RWPE2 (cell line): ENCODE data around the gene PPL.

Experiments
- ATAC-seq: fragments of 200-7000 bp; cut with Tn5 transposase; 3 replicates; pipeline ENCODE4 v1.9.1; 2021; ENCODE audit warnings: low read depth
- DNase-seq: peaks from one replicate; pipeline ENCODE4 v3.0.0-alpha.2; 2020; ENCODE audit warnings: low spot score
- H3K27ac ChIP-seq: fragments of 450-650 bp; 2 replicates; pipeline ENCODE4 v1.5.1; 2017; ENCODE audit warnings: mild to moderate bottlenecking; ENCODE audit not compliant: poor library complexity, severe bottlenecking
- H3K27me3 ChIP-seq: fragments of 250-450 bp; sonication (Bioruptor Pico); 2 replicates; pipeline ENCODE4 v1.5.1; 2021; ENCODE audit warnings: mild to moderate bottlenecking, moderate library complexity; ENCODE audit not compliant: insufficient read depth, poor library complexity, severe bottlenecking
- H3K36me3 ChIP-seq: fragments of 250-450 bp; sonication (Bioruptor Pico); 2 replicates; pipeline ENCODE4 v1.5.1; 2020; ENCODE audit warnings: low read depth, mild to moderate bottlenecking, moderate library complexity
- H3K4me1 ChIP-seq: fragments of 250-450 bp; sonication (Bioruptor Pico); 2 replicates; pipeline ENCODE4 v1.5.1; 2021; ENCODE audit warnings: mild to moderate bottlenecking, moderate library complexity; ENCODE audit not compliant: insufficient read depth, poor library complexity, severe bottlenecking
- H3K4me3 ChIP-seq: fragments of 250-450 bp; sonication (Bioruptor Pico); 2 replicates; pipeline ENCODE4 v1.5.1; 2021; ENCODE audit warnings: mild to moderate bottlenecking, moderate library complexity; ENCODE audit not compliant: severe bottlenecking
- H3K9me3 ChIP-seq: fragments of 250-450 bp; sonication (Bioruptor Pico); 2 replicates; pipeline ENCODE4 v1.5.1; 2021; ENCODE audit warnings: mild to moderate bottlenecking, moderate library complexity; ENCODE audit not compliant: severe bottlenecking
- TF ChIP-seq, protein P1 (sequence below): fragments of 450-650 bp; IDR thresholded peaks from one replicate; pipeline ENCODE4 v1.5.1; 2017; ENCODE audit warnings: mild to moderate bottlenecking, moderate library complexity; ENCODE audit not compliant: poor library complexity, severe bottlenecking

Gene PPL

DNA sequence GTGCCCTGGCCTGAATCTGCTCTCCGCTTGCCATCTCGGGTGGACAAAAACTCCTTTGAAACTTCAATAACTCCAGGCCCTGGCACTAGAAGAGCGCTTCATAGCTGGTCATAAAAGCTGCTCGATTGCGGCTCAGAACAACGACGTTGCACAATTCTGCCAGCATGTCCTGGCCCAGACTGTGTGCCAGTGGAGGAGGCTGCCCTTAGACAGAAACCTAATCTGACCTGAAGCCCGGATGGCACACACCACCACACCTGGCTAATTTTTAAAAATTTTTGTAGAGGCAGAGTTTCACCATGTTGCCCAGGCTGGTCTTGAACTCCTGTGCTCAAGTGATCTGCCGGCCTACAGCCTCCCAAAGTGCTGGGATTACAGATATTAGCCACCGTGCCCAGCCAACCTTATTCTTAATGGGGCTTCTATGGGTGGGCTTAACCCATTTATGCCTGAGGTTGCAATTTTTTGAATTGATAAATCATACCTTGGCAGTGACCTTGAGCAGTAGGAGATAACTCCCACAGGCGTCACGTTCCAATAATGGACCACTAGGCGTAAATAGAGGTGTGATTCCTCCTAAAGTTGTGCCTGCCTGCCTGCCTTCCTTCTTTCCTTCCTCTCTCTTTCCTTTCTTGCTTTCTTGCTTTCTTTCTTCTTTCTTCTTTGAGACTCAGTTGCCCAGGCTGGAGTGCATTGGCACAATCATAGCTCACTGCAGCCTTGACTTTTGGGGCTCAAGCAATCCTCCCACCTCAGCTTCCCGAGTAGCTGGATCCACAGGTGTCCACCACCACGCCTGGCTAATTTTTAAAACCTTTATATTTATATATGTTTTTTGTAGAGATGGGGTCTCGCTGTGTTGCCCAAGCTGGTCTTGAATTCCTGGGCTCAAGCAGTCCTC lies 1.1 kb upstream of the PPL start:
- Histone ChIP-seq H3K36me3 (peaks cover 24% of the 10 kb centered on the region), H3K4me3 (no peak overlapping the region), H3K27ac (peak overlapping the region; percentile 79), H3K9me3 (no peaks in the 10 kb centered on the region), H3K4me1 (peaks cover 20% of the 10 kb centered on the region), H3K27me3 (no peaks in the 10 kb centered on the region)
- TF ChIP-seq, protein P1, sequence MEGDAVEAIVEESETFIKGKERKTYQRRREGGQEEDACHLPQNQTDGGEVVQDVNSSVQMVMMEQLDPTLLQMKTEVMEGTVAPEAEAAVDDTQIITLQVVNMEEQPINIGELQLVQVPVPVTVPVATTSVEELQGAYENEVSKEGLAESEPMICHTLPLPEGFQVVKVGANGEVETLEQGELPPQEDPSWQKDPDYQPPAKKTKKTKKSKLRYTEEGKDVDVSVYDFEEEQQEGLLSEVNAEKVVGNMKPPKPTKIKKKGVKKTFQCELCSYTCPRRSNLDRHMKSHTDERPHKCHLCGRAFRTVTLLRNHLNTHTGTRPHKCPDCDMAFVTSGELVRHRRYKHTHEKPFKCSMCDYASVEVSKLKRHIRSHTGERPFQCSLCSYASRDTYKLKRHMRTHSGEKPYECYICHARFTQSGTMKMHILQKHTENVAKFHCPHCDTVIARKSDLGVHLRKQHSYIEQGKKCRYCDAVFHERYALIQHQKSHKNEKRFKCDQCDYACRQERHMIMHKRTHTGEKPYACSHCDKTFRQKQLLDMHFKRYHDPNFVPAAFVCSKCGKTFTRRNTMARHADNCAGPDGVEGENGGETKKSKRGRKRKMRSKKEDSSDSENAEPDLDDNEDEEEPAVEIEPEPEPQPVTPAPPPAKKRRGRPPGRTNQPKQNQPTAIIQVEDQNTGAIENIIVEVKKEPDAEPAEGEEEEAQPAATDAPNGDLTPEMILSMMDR: no peak
- ATAC-seq (peak; percentile 17; the same call in 2 of the 3 replicates), DNase-seq (no peak)

GRCh38 chr16:4936181-4936990 lies 562 bp downstream of the PPL start:
- Histone ChIP-seq H3K9me3 (no peaks in the 10 kb centered on the region), H3K4me1 (peaks cover 12% of the 10 kb centered on the region), H3K27ac (peak overlapping the region; percentile 79), H3K36me3 (peaks cover 27% of the 10 kb centered on the region), H3K4me3 (peak overlapping the region; percentile 74), H3K27me3 (no peaks in the 10 kb centered on the region)
- DNase-seq: no peak
- ATAC-seq: peak; percentile 37
- TF ChIP-seq, protein P1: peak; percentile 71

DNA sequence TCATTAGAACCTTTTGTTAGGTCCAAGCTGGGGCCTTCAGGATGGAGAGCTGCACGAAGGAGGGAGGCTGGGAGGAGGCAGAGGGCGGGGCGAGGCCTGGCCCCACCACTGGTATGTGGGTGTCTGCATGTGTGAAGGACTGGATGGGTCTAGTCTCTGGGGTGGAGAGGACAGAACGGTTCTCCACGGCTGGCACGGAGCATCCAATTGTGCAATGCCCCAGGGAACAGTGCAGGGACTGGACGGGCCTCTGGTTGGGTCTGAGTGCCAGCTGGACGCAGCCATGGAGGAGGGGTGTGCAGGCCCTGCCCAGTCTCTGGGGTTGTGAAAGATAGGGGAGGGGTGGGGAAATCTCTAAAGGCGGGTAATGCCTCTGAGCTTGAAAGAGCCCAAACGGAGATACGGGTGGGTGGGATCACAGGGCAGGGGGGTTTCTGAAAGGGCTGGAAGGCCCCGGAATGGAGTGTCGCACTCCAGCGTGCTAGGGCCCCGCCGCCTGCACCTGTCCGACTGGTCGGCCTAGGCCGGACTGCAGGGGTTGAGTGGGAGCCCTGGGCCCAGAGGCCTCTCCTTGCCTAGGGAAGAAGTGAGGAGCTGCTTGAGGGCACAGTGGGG lies 1.6 kb downstream of the PPL start:
- H3K27me3 ChIP-seq: no peaks in the 10 kb centered on the region
- peak; percentile 62 for ATAC-seq

GRCh38 chr16:4934591-4934990 lies 2.4 kb downstream of the PPL start:
- H3K27me3 ChIP-seq: no peaks in the 10 kb centered on the region
- H3K36me3 ChIP-seq: peaks cover 45% of the 10 kb centered on the region
- no peaks in the 10 kb centered on the region for H3K9me3 ChIP-seq
- H3K4me1 ChIP-seq: peaks cover 4% of the 10 kb centered on the region
- DNase-seq (no peak), ATAC-seq (no peak)
- TF ChIP-seq, protein P1: no peak
- peak overlapping the region; percentile 79 for H3K27ac ChIP-seq
- H3K4me3 ChIP-seq: peak overlapping the region; percentile 74

More for the DNA sequence above, 1.6 kb downstream of the PPL start:
- DNase-seq: no peak
- H3K36me3 ChIP-seq: peaks cover 37% of the 10 kb centered on the region
- H3K4me1 ChIP-seq: peaks cover 8% of the 10 kb centered on the region
- H3K27ac ChIP-seq: peak overlapping the region; percentile 79
- no peaks in the 10 kb centered on the region for H3K9me3 ChIP-seq
- peak overlapping the region; percentile 74 for H3K4me3 ChIP-seq
- TF ChIP-seq, protein P1: no peak
